Islet precursor cell (in vitro differentiated cells): Measurements from ENCODE around the gene TAS2R60.

Experiments used
- DNase-seq: peaks from one replicate; pipeline ENCODE4 v3.0.0-alpha.2; 2018

The TAS2R60 gene

DNA sequence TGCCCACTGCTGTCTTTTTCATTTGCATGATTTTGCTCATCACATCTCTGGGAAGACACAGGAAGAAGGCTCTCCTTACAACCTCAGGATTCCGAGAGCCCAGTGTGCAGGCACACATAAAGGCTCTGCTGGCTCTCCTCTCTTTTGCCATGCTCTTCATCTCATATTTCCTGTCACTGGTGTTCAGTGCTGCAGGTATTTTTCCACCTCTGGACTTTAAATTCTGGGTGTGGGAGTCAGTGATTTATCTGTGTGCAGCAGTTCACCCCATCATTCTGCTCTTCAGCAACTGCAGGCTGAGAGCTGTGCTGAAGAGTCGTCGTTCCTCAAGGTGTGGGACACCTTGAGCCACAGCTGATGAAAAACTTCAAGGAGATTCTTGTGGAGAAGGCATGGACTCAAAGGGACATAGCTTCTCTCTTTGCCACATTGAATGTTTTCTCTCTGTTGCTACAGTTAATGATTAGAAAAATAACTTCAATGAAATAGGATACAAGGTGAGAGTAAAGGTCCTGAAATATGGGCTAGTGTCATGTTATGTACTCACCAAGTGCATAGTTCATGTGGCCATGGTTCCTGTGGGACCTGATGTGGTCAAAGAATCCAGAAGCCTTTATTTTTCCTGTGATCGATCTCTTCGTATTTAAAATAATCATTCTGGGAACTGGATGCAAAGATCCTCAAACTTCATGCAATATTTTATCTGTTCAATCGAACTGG lies 970 bp downstream of the TAS2R60 start:
- DNase-seq: no peak

DNA sequence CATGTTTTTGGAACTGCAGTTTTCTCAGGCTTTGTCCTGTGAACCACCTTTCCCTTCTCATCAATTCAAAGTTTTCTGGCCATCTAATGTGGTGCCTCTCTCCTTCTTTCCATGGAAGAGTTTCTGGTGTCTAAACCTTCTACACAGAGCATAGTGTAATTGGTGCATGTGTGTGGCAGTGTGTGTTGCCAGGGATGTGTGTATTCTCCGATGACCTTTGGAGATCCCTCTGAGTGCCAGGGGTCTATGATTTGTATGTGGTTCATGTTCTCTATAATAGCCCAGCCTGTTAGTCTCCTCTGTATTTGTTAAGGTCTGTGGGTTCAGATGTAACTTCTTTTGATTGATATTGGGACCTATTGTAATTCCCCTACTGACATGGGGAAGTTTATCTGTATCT lies 1.5 kb downstream of the TAS2R60 start:
- DNase-seq: no peak

DNA sequence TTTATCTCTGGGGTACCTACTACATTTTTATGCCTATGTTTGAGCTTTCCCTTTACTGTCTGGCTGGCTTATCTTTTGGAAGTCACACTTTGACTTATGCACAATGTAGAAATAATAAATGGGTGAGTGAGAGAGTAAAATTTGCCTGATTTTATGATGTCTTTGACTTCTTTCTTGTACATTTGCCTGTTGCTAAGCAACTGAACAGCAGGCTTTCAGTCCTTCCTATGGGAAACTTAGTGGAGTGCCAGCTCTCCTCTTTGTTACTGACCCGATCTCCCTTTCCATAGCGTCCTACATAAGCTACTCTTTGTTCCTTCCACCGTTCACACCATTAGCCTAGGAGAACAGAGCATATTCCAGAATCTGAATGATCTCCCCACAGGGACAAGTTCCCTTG lies 4.2 kb downstream of the TAS2R60 start:
- no peak for DNase-seq

DNA sequence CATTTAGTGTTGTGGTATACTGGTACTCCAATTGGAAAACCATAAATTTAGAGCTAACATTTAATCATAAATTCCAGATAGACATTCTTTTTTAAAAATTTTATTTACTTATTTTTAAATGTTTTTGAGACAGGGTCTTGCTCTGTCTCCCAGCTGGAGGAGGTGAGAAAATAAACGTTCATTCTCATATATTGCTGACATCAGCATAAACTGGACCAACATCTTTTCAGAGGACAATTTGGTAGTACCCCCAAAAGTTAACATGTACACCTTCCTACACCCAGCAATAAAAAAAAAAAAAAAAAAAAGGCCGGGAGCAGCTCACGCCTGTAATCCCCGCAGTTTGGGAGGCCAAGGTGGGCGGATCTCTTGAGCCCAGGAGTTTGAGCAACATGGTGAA lies 5.2 kb downstream of the TAS2R60 start:
- DNase-seq: no peak

DNA sequence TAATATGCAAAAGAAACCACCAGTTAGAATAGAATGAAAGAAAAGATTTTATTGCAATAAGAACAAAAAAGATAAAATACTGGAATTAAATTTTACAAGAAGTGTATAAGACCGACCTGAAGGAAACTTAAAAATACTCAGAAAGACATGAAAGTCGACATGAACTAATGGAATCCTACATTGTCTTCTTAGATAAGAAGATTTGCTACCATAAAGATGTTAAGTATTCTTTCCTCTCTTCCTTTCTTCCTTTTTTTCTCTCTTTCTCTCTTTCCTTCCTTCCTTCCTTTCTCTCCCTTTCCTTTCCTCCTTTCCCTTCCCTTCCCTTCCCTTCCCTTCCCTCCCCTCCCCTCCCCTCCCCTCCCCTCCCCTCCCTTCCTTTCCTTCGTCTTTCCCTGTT lies 6.5 kb downstream of the TAS2R60 start:
- no peak for DNase-seq

DNA sequence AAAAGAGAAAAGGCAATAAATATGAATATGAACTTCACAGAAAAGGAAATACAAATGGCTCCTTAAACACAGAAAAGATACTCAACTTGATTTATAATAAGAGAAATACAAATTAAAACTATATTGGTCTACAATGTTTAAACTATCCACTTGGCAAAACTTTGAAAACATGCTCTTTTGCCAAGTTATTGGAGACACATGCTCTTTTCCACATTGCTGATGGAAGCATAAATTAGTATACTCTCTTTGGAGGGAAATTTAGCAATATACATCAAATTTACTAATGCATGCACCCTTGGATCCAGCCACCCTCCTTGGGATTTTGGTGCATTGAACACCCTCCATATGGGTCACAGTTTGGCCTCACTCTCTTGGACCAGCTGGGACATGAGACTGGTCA lies 7.9 kb downstream of the TAS2R60 start:
- DNase-seq: no peak

DNA sequence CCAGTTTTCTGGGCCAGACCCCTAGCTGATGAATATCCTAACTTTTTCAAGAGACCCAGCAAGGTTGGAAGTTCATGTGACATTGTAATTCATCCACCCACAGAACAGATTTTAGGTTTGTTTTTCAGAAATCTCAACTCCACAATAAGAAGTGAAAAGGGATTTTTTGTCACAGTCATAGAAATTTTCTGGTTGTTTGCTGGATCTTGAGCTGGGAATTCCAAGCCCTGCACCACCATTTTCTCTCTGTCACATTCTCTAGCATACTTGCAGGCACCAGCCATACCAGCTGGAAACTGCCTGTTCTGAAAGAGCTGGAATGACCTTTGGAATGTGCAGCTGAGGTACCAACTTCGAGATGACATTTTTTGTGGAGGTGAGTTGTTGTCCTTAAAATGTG lies 8.5 kb downstream of the TAS2R60 start:
- DNase-seq: no peak

DNA sequence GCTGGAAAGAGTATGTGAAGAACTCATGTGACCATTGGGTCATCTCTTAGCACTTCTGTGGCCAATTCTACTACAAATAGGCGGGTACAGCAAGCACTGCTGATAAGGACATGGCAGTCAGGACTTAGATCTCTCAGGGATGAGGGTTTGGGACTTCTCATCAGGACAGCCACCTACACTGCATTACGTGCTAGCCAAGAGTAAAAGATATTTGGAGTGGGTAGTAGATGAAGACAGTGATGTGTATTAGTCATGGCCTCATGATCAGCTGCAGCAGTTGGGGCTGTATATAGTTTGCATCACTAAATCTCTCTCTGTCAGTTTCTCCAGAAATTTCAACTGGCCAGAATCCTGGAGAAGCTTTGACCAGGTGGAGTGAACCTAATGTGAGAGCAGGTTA lies 9.2 kb downstream of the TAS2R60 start:
- no peak for DNase-seq

DNA sequence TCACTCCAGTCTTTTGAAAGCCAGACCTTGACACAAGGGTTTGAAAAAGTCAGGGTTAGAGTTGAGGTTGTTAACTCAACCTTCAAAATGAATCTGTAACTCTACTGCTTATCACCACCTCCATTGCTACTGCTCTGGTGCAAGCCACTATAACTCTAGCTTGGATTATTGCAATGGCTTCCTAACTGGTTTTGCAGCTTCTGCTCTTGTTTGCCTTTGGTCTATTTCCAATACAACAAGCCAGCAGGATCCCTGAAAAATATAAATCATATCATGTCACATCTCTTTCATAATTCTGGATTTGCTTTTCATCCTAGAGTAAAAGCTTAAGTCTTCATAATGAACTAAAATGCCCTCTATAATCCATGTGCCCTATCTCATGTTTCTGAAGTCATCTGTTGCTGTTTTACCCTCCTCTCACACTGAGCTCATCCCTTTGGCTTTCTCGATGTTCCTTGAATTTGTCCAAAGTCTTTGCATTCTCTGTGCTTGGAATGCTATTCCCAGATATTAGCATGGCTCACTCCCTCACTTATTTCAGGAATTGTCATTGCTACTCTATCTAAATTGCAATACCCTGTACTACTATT lies 10.9 kb downstream of the TAS2R60 start:
- DNase-seq: no peak

DNA sequence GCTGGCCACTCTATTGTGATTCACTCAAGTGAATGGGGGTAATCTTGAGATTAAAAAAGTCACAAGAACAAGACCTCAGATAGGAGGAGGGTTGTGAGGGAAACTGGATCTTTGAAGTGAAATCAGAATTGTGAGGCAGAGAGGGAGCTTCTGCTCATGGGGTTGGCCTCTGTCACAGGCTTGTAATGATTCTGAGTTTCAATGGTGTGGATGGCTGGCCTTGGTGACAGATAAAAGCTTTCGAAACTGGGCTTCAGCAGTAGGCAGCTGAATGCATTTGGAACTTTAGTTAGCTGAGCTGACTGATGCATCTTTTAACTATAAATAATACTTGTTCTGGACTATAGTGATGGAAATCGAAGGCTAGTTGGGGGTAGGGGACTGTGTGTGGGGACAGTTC lies 12.2 kb downstream of the TAS2R60 start:
- no peak for DNase-seq

DNA sequence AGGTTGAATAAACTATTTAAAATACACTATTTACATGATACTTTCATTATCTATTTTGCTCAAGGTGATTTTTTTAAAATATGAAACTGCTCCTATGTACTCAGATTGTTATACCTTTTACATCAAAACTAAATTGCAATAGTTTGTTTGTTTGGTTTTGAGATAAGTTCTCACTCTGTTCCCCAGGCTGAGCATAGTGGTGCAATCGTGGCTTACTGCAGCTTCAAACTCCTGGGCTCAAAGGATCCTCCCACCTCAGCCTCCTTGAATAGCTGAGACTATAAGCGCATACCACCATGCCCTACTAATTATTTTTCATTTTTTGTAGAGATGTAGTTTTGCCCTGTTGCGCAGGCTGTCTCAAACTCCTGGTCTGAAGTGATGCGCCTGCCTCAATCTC lies 12.7 kb downstream of the TAS2R60 start:
- no peak for DNase-seq

DNA sequence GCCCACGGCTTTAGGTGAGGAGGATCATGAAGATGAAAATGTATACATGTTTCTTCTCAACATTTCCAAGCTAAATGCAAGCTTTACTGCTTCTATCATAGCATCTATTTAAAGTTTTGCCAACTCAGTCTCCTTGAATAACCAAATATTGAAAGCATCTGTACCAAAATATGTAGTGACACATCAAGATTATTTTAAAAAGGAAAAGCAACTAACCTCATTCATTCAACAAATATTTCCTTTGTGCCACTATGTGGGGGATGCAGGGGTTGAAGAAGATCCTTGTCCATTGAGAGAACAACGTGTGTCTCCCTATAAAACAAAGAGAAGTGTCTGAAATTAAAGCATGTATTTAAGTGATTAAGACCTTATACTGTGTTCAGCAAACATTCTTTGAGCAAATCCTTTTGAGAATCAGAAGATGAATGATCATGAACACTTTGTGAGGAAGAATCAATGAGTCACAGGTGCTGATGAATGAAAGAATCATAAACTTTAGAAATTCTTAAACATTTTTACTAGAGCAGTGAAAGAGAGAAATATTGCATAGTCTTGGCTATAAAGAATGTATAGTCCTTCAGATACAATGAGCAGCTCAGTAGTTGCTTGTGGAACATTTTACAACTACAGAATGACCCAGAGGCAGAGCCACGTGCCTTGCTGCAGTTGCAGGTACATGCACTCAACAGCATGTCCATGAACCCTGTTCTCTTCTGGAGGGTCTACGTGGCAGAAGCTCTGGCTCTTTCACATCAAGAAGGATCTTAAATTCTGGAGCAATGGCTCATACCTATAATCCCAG lies 13.9 kb downstream of the TAS2R60 start:
- DNase-seq: no peak

DNA sequence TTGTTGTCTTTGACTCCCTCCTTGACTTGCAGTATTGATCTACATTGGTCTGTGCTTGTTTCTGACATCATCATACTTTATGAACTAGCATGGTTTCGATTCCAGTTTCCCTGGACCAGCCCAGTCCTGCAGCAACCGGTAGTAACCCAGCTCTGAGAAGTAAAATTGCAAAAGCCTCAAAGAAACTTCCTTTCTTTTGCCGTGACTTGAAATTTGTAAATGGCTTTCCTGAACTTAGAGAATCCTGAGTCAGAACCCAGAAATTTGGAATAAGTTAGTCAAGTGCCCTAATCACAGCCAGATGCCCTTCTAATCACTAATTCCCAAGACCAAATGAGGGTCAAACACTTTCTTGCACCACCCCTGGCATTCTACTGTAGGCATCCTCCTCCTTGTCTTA lies 15.0 kb downstream of the TAS2R60 start:
- no peak for DNase-seq

DNA sequence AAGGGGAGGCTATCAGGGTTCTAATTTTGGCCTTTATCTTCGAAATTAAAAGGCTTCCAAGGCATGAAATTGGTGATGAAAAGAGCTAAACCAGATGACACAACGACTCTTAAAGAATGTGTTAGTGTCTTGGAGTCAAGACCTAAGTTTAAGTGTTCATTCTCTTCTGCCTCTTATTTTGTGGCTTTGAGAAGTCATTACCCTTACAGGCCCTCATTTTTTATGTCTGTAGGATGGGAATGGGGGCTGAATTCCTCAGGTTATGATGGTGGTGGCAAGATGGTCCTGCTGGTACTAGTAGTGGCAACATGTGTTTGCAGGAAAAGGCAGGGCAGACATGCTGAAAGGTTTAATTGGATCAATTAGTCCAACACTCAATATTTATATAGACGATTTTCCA lies 15.4 kb downstream of the TAS2R60 start:
- DNase-seq: no peak

DNA sequence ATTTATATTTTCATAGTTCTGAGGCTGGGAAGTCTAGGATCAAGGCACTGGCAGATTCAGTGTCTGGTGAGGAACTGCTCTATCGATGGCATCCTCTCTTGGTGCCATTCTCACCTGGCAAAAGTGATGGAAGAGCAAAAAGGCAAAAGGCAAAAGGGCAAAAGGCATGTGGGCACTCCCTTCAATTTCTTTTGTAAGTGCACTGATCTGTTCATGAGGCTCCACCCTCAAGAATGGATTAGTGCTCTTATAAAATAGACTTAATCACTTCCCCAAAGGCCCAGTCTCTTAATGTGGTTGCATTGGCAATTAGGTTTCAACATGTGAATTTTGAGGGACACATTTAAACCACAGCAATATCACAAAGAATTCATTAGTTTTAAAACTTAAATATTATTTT lies 16.1 kb downstream of the TAS2R60 start:
- no peak for DNase-seq

DNA sequence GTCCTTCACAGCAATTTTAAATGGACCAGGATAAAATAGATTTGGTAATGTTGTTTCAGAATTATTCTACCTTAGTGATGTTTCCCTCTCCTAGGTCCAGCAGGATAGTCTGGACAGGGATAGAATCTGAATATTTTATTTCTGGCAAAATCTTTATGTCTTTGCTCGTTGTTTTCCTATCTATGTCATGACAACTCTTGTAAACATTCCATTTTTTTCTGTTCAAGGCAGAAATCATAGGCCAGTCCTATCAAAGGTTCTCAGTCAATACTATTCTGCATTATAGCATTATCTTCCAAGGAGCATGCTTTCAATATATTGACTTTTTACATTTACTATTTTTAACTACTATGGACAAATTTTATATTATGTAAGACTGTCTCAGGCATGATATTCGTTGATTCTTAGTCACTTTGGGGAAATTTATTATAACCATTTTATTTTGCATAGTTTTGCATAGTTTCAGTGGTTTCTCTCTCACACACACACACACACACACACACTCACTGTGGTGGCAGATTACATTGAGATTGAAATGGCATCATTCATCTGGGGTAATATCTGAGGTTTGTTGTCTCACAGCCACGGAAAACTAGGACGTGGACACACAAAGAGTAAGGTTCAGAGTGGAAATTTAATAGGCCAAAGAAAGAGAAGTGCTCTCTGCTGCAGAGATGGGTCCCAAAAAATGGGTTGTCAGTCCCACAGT lies 17.2 kb downstream of the TAS2R60 start:
- no peak for DNase-seq

DNA sequence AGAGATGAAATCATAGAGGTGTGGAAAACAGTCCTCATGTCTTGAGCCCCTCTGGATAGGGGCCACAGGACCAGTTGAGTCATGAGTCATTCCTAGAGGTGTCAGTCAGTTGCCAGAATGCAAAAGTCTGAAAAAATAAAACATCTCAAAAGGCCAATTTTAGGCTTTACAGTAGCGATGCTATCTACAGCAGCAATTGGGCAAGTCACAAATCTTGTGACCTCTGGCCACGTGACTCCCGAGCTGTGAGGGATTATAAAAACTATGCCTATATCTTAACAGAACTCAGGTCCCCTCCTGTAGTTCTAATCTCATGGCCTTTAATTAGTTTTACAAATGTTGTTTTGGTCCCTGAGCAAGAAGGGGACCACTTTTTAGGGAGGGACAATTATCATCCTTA lies 18.8 kb downstream of the TAS2R60 start:
- DNase-seq: no peak

DNA sequence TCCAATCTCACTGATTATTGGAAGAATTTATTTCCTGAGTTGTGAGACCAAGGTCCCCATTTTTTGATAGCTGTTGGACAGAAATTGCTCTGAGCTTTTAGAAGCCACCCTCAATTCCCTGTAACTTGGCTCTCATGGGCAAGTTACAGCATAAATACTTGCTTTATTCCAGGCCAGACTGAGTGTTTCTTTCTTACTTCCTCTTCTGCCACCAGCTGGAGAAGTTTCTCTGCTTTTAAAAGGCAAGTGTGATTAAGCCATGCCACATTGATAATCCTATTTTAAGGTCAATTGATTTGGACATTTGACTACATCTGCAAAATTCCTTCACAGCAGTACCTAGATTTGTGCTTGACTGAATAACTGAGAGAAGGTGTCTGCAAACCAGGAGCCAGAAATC lies 20.3 kb downstream of the TAS2R60 start:
- DNase-seq: no peak

DNA sequence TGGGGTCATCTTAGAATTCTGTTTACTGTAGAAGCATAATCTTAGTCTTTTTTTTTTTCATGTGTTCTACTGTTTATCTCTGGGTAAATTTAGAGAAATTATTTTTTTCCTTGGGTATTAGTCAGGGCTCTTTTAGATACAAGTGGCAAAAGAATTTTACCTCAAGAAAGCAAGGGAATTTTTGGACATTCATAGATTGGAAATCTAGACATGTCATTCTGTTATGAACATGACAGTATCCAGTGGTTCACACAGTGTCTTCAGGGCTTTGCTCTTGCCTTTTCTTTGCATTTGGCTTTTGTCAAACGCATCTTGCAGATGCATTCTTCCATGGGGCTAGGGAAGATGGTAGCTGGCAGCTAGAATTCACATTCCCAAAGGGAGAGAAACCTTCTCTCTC lies 20.7 kb downstream of the TAS2R60 start:
- no peak for DNase-seq

DNA sequence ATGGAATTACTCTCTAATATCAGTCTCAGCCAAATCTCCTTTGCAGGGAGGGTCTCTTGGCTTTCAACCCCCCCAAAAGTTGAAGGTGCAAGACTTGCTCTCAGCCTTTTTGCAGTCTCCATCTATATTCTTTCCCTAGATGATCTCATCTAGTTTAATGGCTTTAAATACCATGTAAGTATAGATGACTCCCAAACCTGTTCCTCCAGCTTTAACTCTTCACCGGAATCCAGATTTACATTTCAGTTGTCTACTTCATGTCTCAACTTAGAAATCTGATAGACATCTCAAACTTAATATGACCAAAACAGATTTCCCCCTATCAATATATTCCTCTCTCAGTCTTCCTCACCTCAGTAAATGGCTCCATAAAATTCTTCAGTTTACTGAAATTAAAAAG lies 24.5 kb downstream of the TAS2R60 start:
- no peak for DNase-seq

DNA sequence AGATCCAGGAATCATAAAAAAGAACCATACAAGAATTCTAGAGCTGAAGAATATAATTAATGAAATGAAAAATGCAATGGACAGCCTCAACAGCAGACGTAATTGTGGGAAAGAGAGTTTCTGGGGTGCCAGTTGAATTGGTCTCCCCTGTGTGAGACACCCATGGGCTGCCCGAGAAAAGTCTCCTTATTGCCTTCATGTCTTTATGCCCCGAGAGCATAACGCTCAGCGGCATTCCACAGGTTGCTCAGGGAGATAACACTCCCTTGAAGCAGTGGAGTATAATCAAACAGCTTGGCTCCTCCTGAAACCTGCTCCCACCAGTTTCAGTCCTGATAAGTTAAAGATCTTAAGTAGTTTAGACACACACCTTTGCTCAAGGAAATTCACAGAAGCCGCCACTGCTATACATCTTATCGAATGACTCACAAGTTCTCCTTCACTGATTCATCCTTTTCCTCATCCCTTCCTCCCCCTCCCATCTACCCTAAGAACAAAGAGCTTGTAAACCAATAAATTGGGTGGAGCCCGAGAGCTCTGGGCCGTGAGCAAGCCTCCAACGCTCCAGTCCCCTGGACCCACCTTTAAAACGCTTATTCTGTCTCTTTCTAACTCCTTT lies 28.9 kb downstream of the TAS2R60 start:
- peak; percentile 87 for DNase-seq

DNA sequence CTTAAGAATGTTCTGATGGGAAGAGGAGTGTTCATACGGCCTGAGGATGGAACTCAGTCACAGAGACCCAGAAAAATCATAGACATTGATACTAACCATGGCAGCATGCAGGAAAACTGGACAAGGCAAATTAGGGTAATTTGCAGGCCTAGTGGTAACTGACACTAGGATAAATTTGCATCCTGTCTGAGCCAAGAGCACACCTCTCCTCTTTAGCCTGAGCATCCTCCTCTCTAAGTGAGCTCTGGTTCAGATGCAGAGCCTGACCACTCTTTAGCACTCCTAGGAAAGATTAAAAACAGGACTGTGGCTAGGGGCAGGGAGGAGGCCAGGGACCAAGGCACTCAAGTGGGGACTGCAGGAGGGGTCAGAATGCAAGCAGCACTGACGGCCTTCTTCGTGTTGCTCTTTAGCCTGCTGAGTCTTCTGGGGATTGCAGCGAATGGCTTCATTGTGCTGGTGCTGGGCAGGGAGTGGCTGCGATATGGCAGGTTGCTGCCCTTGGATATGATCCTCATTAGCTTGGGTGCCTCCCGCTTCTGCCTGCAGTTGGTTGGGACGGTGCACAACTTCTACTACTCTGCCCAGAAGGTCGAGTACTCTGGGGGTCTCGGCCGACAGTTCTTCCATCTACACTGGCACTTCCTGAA lies 34.4 kb downstream of the TAS2R60 start, which contains the start of gene TAS2R41:
Gene TAS2R41 (plus strand): TSS at position 373 of the 650 bp plus-strand sequence. CDS start 0 bp downstream, at position 373.
- no peak for DNase-seq
